ENCODE measurements around the gene TNRC6C. TPM values are rescaled to one million over a fixed set of nuclear protein-coding genes. Genes with fewer than 3 reads are reported as not detected.

The TNRC6C gene
- total and polyA plus RNA-seq, 4 donors, result 1.3 to 7.7 (median 2.9) TPM

GRCh38 chr17:78092794-78093324 is 134.4 kb downstream of the TNRC6C start:
- TF ChIP-seq NR2F2 (IDR thresholded peaks at IDR 0.05) (no peak), RAD21 (IDR thresholded peaks at IDR 0.05) (no peak), GABPA (IDR thresholded peaks at IDR 0.05 in 1 of 2, conservative IDR thresholded peaks at IDR 0.05 in 1 of 2) (no peak), JUND (IDR thresholded peaks at IDR 0.05) (no peak), ATF3 (IDR thresholded peaks at IDR 0.05) (no peak), CTCF (IDR thresholded peaks at IDR 0.05; ENCODE audit: low read depth, low read length, missing input control) (no peak), TAF1 (conservative IDR thresholded peaks at IDR 0.05) (no peak), ZBTB33 (IDR thresholded peaks at IDR 0.05) (no peak), REST (IDR thresholded peaks at IDR 0.05) (no peak), HNF4G (IDR thresholded peaks at IDR 0.05) (no peak), YY1 (IDR thresholded peaks at IDR 0.05) (no peak), EGR1 (IDR thresholded peaks at IDR 0.05; ENCODE audit: low read depth in 2 of 2) (no peak), MAX (IDR thresholded peaks at IDR 0.05) (no peak)
- H3K4me3 ChIP-seq (ENCODE audit: low read depth in 1 of 3, low read length in 3 of 3), result no peak overlapping the region
- peaks cover 0 to 10% (median 1%) of the 10 kb centered on the region in 4 donors for H3K4me1 ChIP-seq (ENCODE audit: control insufficient read depth in 4 of 4, insufficient read depth in 4 of 4, low read length in 3 of 4)
- 98% methylated on average over 6 of the region's 6 CpGs for WGBS
- no peak overlapping the region for H3K27ac ChIP-seq (ENCODE audit: low read depth in 1 of 2, low read length in 2 of 2)
- H3K27me3 ChIP-seq (ENCODE audit: control insufficient read depth in 4 of 4, insufficient read depth in 4 of 4, low read length in 3 of 4), result no peaks in the 10 kb centered on the region
- no peak overlapping the region for H3K9ac ChIP-seq (ENCODE audit: low read depth in 1 of 2, low read length in 2 of 2)
- H3K9me3 ChIP-seq (ENCODE audit: control insufficient read depth in 4 of 4, low read length in 3 of 4), result no peaks in the 10 kb centered on the region
- no peak for DNase-seq (ENCODE audit: low spot score)
- H3K36me3 ChIP-seq (ENCODE audit: control insufficient read depth in 4 of 4, insufficient read depth in 3 of 4, low read depth in 1 of 4, low read length in 3 of 4), result peaks cover 7 to 59% (median 50%) of the 10 kb centered on the region in 4 donors

- peaks cover 0 to 3% (median 0%) of the 10 kb centered on the region in 4 donors for H3K4me1 ChIP-seq (ENCODE audit: control insufficient read depth in 4 of 4, insufficient read depth in 4 of 4, low read length in 3 of 4)
- no peak overlapping the region for H3K27ac ChIP-seq (ENCODE audit: low read depth in 1 of 2, low read length in 2 of 2)
- H3K36me3 ChIP-seq (ENCODE audit: control insufficient read depth in 4 of 4, insufficient read depth in 3 of 4, low read depth in 1 of 4, low read length in 3 of 4), result peaks cover 7 to 69% (median 55%) of the 10 kb centered on the region in 4 donors
- no peaks in the 10 kb centered on the region for H3K27me3 ChIP-seq (ENCODE audit: control insufficient read depth in 4 of 4, insufficient read depth in 4 of 4, low read length in 3 of 4)
- H3K9me3 ChIP-seq (ENCODE audit: control insufficient read depth in 4 of 4, low read length in 3 of 4), result no peaks in the 10 kb centered on the region
- WGBS, result 95% methylated on average over 6 of the region's 6 CpGs
- H3K4me3 ChIP-seq (ENCODE audit: low read depth in 1 of 3, low read length in 3 of 3), result no peak overlapping the region
- H3K9ac ChIP-seq (ENCODE audit: low read depth in 1 of 2, low read length in 2 of 2), result no peak overlapping the region
- TF ChIP-seq JUND (IDR thresholded peaks at IDR 0.05) (no peak), HNF4A (conservative IDR thresholded peaks at IDR 0.05) (no peak), SP1 (IDR thresholded peaks at IDR 0.05) (no peak), FOXA2 (IDR thresholded peaks at IDR 0.05) (no peak), ZBTB33 (IDR thresholded peaks at IDR 0.05) (no peak), RXRA (IDR thresholded peaks at IDR 0.05) (no peak), MAX (IDR thresholded peaks at IDR 0.05) (no peak), HNF4G (IDR thresholded peaks at IDR 0.05) (no peak), CTCF (IDR thresholded peaks at IDR 0.05; ENCODE audit: low read depth, low read length, missing input control) (no peak), RAD21 (IDR thresholded peaks at IDR 0.05) (no peak), YY1 (IDR thresholded peaks at IDR 0.05) (no peak), GABPA (IDR thresholded peaks at IDR 0.05 in 1 of 2, conservative IDR thresholded peaks at IDR 0.05 in 1 of 2) (no peak)
- no peak for DNase-seq (ENCODE audit: low spot score)
Measured at GRCh38 chr17:78095035-78095434, 136.5 kb downstream of the TNRC6C start.
